ENCODE data around the gene HDAC9.
"Not testable (repeated sequence)": the region's sequence is repeated elsewhere in the genome, so short reads cannot be mapped to it uniquely, and the experiment has no call there.

Gene HDAC9

DNA sequence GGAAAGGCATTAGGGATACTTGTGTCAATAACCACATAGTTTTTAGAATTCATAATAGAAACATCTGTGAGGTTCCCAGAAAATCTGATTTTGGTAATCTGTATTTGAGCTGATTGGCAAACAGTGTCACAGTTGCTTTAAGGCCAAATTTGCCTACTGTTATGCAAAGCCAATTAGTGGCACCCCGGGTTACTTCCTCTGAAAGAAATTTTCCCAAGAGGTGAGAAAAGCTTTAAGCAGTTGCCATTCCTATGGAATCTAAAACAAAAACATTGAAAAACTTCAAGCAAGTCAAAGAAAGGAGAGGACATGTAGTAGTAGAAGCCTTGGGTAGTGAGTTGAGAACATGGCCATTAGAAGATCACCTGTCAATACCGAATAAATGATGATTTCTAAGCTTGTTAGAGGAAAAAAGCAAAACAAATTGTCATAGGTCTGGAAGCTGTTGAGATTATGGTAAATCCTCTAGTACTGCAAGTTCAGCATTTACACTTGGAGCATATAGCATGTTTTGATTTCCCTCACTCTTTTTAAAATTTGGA, 445.1 kb downstream of the HDAC9 start:
- DNase-seq (ENCODE audit: insufficient read length) (no peak), FAIRE-seq (no peak)
- TF ChIP-seq POLR2A (IDR thresholded peaks at IDR 0.05; ENCODE audit: low read depth, low read length): no peak
- TF ChIP-seq TAF1 (IDR thresholded peaks at IDR 0.05; ENCODE audit: borderline replicate concordance, low read depth, low read length): no peak
- no peak for TF ChIP-seq POLR2AphosphoS5 (IDR thresholded peaks at IDR 0.05; ENCODE audit: low read depth, low read length)

GRCh38 chr7:18941207-18941606, 445.7 kb downstream of the HDAC9 start:
- DNase-seq (ENCODE audit: insufficient read length): no peak
- no peak for FAIRE-seq
- TF ChIP-seq TAF1 (IDR thresholded peaks at IDR 0.05; ENCODE audit: borderline replicate concordance, low read depth, low read length) (no peak), POLR2A (IDR thresholded peaks at IDR 0.05; ENCODE audit: low read depth, low read length) (no peak), POLR2AphosphoS5 (IDR thresholded peaks at IDR 0.05; ENCODE audit: low read depth, low read length) (no peak)

DNA sequence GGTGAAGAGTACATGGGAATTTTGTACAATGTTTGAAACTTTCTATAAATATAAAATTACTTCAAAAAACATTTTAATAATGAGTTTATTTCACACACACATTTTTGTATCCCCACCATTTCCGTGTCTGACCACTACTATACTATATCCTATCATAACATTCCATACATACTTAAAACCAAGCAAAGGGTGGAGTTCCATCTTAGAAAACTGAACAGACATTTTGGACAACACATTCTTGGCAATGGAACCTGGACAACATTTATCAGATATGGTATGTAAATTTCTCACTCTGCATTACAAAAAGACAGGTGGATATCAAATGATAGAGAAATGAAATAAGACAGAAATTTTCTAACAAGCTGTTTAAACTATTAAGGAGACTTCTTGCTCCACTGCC, 453.0 kb downstream of the HDAC9 start:
- FAIRE-seq (no peak), DNase-seq (ENCODE audit: insufficient read length) (no peak)
- TF ChIP-seq POLR2A (IDR thresholded peaks at IDR 0.05; ENCODE audit: low read depth, low read length): no peak
- no peak for TF ChIP-seq POLR2AphosphoS5 (IDR thresholded peaks at IDR 0.05; ENCODE audit: low read depth, low read length)
- no peak for TF ChIP-seq TAF1 (IDR thresholded peaks at IDR 0.05; ENCODE audit: borderline replicate concordance, low read depth, low read length)

DNA sequence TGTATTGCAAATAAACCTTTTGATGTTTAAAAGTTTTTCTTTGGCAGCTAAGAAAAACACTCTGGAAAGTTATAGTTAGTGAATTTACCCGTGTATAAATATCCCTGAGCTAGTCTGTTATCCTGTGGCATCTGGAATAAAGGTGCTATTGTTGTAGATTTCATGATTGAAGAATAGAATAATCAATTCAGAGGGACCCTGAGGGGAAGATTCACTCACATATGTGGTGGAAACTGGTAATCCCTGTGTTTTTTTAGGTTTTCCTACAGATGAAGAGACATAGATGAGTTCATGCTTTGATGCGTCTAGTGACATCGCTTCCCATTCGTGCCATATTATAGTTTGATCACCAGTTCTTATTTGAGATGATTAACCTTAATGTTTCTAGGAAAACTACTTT, 457.3 kb downstream of the HDAC9 start:
- no peak for TF ChIP-seq POLR2A (IDR thresholded peaks at IDR 0.05; ENCODE audit: low read depth, low read length)
- TF ChIP-seq POLR2AphosphoS5 (IDR thresholded peaks at IDR 0.05; ENCODE audit: low read depth, low read length): no peak
- TF ChIP-seq TAF1 (IDR thresholded peaks at IDR 0.05; ENCODE audit: borderline replicate concordance, low read depth, low read length): no peak
- DNase-seq (ENCODE audit: insufficient read length) (no peak), FAIRE-seq (no peak)

DNA sequence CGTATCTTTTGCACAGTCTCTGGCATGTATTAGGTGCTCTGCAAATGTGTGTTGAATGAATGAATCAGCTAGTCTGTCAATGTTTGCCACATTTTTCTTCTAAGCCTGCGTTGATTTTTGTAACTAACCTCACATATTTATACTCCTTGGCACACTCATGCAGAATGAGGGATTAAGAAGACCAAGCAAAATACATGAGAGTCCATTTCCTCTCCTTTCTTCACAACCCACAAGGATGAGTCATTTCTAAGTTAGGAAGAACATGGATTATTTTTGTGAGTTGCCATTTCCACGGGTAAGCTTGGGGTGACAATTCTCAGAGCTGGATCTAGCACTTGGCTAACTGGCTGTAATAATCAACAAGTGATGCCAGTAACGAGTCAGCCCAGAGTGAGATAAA, 463.1 kb downstream of the HDAC9 start:
- FAIRE-seq: no peak
- TF ChIP-seq POLR2A (IDR thresholded peaks at IDR 0.05; ENCODE audit: low read depth, low read length): no peak
- no peak for TF ChIP-seq TAF1 (IDR thresholded peaks at IDR 0.05; ENCODE audit: borderline replicate concordance, low read depth, low read length)
- TF ChIP-seq POLR2AphosphoS5 (IDR thresholded peaks at IDR 0.05; ENCODE audit: low read depth, low read length): no peak
- DNase-seq (ENCODE audit: insufficient read length): no peak

- DNase-seq (ENCODE audit: insufficient read length) (no peak), FAIRE-seq (no peak)
- no peak for TF ChIP-seq POLR2A (IDR thresholded peaks at IDR 0.05; ENCODE audit: low read depth, low read length)
- no peak for TF ChIP-seq POLR2AphosphoS5 (IDR thresholded peaks at IDR 0.05; ENCODE audit: low read depth, low read length)
- TF ChIP-seq TAF1 (IDR thresholded peaks at IDR 0.05; ENCODE audit: borderline replicate concordance, low read depth, low read length): no peak
These were observed 465.2 kb downstream of the HDAC9 start for GRCh38 chr7:18960725-18961124.

GRCh38 chr7:18962031-18962430, 466.5 kb downstream of the HDAC9 start:
- FAIRE-seq: no peak
- no peak for DNase-seq (ENCODE audit: insufficient read length)
- TF ChIP-seq TAF1 (IDR thresholded peaks at IDR 0.05; ENCODE audit: borderline replicate concordance, low read depth, low read length) (no peak), POLR2AphosphoS5 (IDR thresholded peaks at IDR 0.05; ENCODE audit: low read depth, low read length) (no peak), POLR2A (IDR thresholded peaks at IDR 0.05; ENCODE audit: low read depth, low read length) (no peak)

- FAIRE-seq (no peak), DNase-seq (ENCODE audit: insufficient read length) (no peak)
- TF ChIP-seq POLR2A (IDR thresholded peaks at IDR 0.05; ENCODE audit: low read depth, low read length) (no peak), POLR2AphosphoS5 (IDR thresholded peaks at IDR 0.05; ENCODE audit: low read depth, low read length) (no peak), TAF1 (IDR thresholded peaks at IDR 0.05; ENCODE audit: borderline replicate concordance, low read depth, low read length) (no peak)
These were observed 470.1 kb downstream of the HDAC9 start for GRCh38 chr7:18965657-18966056.

GRCh38 chr7:18967755-18968154, 472.2 kb downstream of the HDAC9 start:
- not testable (repeated sequence) for FAIRE-seq; DNase-seq (ENCODE audit: insufficient read length)

GRCh38 chr7:18971839-18972238, 476.3 kb downstream of the HDAC9 start:
- FAIRE-seq (no peak), DNase-seq (ENCODE audit: insufficient read length) (no peak)
- no peak for TF ChIP-seq TAF1 (IDR thresholded peaks at IDR 0.05; ENCODE audit: borderline replicate concordance, low read depth, low read length)
- TF ChIP-seq POLR2A (IDR thresholded peaks at IDR 0.05; ENCODE audit: low read depth, low read length): no peak
- TF ChIP-seq POLR2AphosphoS5 (IDR thresholded peaks at IDR 0.05; ENCODE audit: low read depth, low read length): no peak

DNA sequence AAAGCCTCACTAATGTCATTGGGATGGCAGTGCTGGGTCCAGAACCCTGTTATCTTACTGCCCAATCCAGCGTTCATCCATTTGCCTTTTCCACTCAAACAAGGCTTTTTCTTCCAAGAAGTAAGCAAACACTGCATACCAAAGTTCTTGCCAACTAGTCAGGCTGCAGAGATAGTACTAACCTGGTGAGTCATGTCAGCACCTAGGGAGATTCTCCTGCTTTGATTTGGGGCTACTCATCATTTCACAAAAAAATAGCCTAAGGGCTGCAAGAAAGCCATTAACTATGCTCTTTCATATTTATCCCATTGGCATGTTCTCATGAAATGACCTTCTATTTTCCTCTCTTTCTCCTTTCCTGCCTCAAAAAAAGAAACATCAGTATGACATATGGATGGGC, 479.3 kb downstream of the HDAC9 start:
- FAIRE-seq (no peak), DNase-seq (ENCODE audit: insufficient read length) (no peak)
- TF ChIP-seq POLR2A (IDR thresholded peaks at IDR 0.05; ENCODE audit: low read depth, low read length): no peak
- no peak for TF ChIP-seq POLR2AphosphoS5 (IDR thresholded peaks at IDR 0.05; ENCODE audit: low read depth, low read length)
- no peak for TF ChIP-seq TAF1 (IDR thresholded peaks at IDR 0.05; ENCODE audit: borderline replicate concordance, low read depth, low read length)

GRCh38 chr7:18975276-18975675, 479.7 kb downstream of the HDAC9 start:
- DNase-seq (ENCODE audit: insufficient read length) (no peak), FAIRE-seq (no peak)
- TF ChIP-seq POLR2AphosphoS5 (IDR thresholded peaks at IDR 0.05; ENCODE audit: low read depth, low read length): no peak
- no peak for TF ChIP-seq POLR2A (IDR thresholded peaks at IDR 0.05; ENCODE audit: low read depth, low read length)
- no peak for TF ChIP-seq TAF1 (IDR thresholded peaks at IDR 0.05; ENCODE audit: borderline replicate concordance, low read depth, low read length)

Measured in GM12892 (cell line).